MCF 10A (cell line): Measurements from ENCODE around the gene TGFBI. TPM values are rescaled to one million over a fixed set of nuclear protein-coding genes. Genes with fewer than 3 reads are reported as not detected.

Experiments
- BruUV-seq: library from RNA; stranded (reverse); fragments of 400-500 nt; replicated peaks from 2 replicates; lab custom pipeline; 2021; lab: Mats Ljungman, UMichigan
- CTCF ChIA-PET: fragments of 300-600 bp; sonication (Branson Sonifier 250); formaldehyde crosslinking; extraction: SDS; loops from one replicate; lab custom pipeline; 2021; ENCODE audit warnings: antibody characterized with exemption, inconsistent platforms; lab: Yijun Ruan, JAX
- POLR2A ChIA-PET: fragments of 300-600, 350-650 bp; sonication (Branson Sonifier 250); formaldehyde crosslinking; extraction: SDS; loops from one replicate; lab custom pipeline; 2020; ENCODE audit warnings: antibody characterized with exemption, inconsistent platforms; lab: Yijun Ruan, JAX
- DNase-seq: peaks from one replicate; pipeline ENCODE4 v3.0.0-alpha.2; 2018; ENCODE audit not compliant: unreplicated experiment
- H3K27ac Mint-ChIP-seq: one replicate; pipeline ENCODE4 v1.8.0; 2022; ENCODE audit warnings: mild to moderate bottlenecking, low read depth, mixed read lengths; ENCODE audit not compliant: unreplicated experiment
- H3K27me3 Mint-ChIP-seq: one replicate; pipeline ENCODE4 v1.8.0; 2022; ENCODE audit warnings: mixed read lengths; ENCODE audit not compliant: insufficient read depth, unreplicated experiment
- H3K36me3 Mint-ChIP-seq: one replicate; pipeline ENCODE4 v1.8.0; 2022; ENCODE audit warnings: mild to moderate bottlenecking, moderate library complexity, mixed read lengths; ENCODE audit not compliant: insufficient read depth, unreplicated experiment
- H3K4me1 Mint-ChIP-seq: one replicate; pipeline ENCODE4 v1.8.0; 2022; ENCODE audit warnings: mixed read lengths; ENCODE audit not compliant: insufficient read depth, unreplicated experiment
- H3K4me3 Mint-ChIP-seq: one replicate; pipeline ENCODE4 v1.8.0; 2022; ENCODE audit warnings: mild to moderate bottlenecking, moderate library complexity, mixed read lengths; ENCODE audit not compliant: unreplicated experiment
- H3K9me3 Mint-ChIP-seq: one replicate; pipeline ENCODE4 v1.8.0; 2022; ENCODE audit warnings: mixed read lengths; ENCODE audit not compliant: unreplicated experiment
- intact Hi-C: fragments of 100-400 bp; cut with micrococcal nuclease; formaldehyde crosslinking; loops from 2 replicates; pipeline ENCODE4 v1.14.1; 2022
- total RNA-seq: library from RNA; stranded (reverse); gene quantifications from 2 replicates; pipeline ENCODE4 v1.2.3, GENCODE V29; 2022
- TF ChIP-seq, protein P1 (sequence below): fragments of 200-600 bp; IDR thresholded peaks from one replicate; pipeline ENCODE4 v1.8.0; 2022; ENCODE audit warnings: antibody characterized with exemption, mild to moderate bottlenecking; ENCODE audit not compliant: unreplicated experiment

TGFBI gene
- total RNA-seq, 1 experiment from 2014 or later, result 892 TPM

DNA sequence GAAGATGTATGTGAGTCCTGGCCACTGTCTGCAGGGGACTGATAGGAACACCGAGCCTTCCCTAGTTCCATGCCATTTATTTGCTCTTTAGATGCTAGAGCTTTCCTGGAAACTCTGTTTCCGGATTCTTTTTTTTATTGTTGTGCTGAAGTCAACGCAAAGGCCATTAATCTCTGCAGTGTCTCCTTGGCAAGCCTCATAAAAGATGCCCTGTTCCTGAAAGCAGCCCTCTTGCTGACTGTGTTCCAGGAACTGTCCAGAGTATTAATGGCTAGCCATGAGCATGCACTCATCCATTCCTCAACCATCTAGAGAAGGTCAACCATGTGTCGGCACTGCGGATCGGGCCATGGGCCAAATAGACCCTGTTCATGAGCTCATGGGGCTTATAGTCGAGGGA lies 61.0 kb downstream of the TGFBI start:
- H3K36me3 Mint-ChIP-seq, result no peaks in the 10 kb centered on the region
- H3K27me3 Mint-ChIP-seq, result no peaks in the 10 kb centered on the region
- POLR2A ChIA-PET, result no interaction called here
- CTCF ChIA-PET, result interaction anchor here (0.9 kb wide), 1 partner anchor 54 kb away, joined by 4 read pairs; no protein-coding TSS in a partner anchor
- BruUV-seq, result no TSS peak
- intact Hi-C loops, result no loop called here
- no peak overlapping the region for H3K4me3 Mint-ChIP-seq
- H3K9me3 Mint-ChIP-seq, result no peaks in the 10 kb centered on the region
- TF ChIP-seq, protein P1, sequence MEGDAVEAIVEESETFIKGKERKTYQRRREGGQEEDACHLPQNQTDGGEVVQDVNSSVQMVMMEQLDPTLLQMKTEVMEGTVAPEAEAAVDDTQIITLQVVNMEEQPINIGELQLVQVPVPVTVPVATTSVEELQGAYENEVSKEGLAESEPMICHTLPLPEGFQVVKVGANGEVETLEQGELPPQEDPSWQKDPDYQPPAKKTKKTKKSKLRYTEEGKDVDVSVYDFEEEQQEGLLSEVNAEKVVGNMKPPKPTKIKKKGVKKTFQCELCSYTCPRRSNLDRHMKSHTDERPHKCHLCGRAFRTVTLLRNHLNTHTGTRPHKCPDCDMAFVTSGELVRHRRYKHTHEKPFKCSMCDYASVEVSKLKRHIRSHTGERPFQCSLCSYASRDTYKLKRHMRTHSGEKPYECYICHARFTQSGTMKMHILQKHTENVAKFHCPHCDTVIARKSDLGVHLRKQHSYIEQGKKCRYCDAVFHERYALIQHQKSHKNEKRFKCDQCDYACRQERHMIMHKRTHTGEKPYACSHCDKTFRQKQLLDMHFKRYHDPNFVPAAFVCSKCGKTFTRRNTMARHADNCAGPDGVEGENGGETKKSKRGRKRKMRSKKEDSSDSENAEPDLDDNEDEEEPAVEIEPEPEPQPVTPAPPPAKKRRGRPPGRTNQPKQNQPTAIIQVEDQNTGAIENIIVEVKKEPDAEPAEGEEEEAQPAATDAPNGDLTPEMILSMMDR, result no peak
- H3K27ac Mint-ChIP-seq, result no peak overlapping the region
- DNase-seq, result no peak
- peaks cover 10% of the 10 kb centered on the region for H3K4me1 Mint-ChIP-seq

DNA sequence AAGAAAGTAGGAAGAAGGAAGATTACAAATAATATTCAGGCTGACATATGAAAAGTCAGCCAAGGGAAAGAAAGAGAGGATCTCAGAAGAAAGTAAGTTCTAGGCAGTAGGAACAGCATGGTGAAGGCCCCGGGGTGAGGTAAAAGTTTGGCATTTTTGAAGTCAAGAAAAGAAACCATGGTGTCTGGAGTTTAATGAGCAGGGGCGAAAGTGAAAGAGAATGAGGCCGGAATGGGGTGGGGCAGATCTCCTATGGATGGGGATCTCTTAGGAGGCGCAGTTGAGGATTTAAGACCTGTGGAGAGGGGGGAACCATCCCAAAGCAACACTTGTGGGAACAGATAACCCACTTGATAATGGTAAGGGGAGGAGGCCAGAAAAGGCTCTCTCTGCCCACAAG lies 61.5 kb downstream of the TGFBI start:
- TF ChIP-seq, protein P1, result no peak
- CTCF ChIA-PET, result interaction anchor here (0.9 kb wide), 1 partner anchor 55 kb away, joined by 4 read pairs; no protein-coding TSS in a partner anchor
- Mint-ChIP-seq H3K4me1 (peaks cover 10% of the 10 kb centered on the region), H3K27ac (no peak overlapping the region), H3K27me3 (no peaks in the 10 kb centered on the region), H3K9me3 (no peaks in the 10 kb centered on the region), H3K36me3 (no peaks in the 10 kb centered on the region), H3K4me3 (no peak overlapping the region)
- intact Hi-C loops, result no loop called here
- BruUV-seq, result no TSS peak
- POLR2A ChIA-PET, result no interaction called here
- no peak for DNase-seq

DNA sequence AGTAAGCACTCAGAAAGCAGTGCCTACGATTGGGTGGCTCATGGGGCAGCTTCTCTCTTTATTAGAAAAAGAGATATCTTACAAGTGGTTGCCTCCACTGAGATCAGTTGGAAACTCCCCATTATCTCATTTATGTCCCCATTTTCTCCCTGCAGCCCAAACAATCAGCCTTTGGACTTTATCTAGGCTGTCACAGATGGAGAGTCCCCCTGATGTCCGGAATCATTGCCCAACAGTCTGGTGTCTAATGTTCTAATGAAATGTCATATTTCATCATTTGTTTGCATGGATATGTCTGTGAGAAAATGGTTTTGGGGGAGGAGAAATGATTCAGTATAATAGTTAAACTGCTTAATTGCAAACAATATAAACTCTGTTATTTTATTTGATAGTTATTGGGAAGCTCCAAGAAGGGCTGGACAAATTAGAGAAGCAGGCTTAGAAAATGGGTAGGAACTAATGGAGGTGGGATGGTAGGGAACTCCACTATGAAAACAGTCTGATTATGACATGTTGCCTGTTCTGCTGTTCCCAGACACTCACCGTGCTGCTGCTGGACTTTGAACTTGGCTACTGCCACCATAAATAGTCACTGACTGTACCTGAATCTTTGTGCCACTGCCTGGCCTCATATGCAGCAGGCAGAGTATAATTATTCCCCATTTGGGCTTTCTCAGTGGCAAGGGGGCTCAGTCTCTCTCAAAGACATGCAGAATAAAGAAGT lies 65.6 kb downstream of the TGFBI start:
- no peaks in the 10 kb centered on the region for H3K36me3 Mint-ChIP-seq
- TF ChIP-seq, protein P1, result no peak
- no peaks in the 10 kb centered on the region for H3K4me1 Mint-ChIP-seq
- no TSS peak for BruUV-seq
- intact Hi-C loops, result no loop called here
- POLR2A ChIA-PET, result interaction anchor here (0.8 to 1.2 kb wide), 2 partner anchors 52 to 54 kb away, joined by 3 read pairs; no protein-coding TSS in a partner anchor
- H3K27me3 Mint-ChIP-seq, result no peaks in the 10 kb centered on the region
- CTCF ChIA-PET, result interaction anchor here (0.6 to 3.2 kb wide), 2 partner anchors 12 to 117 kb away, joined by 3 to 13 read pairs; no protein-coding TSS in a partner anchor
- H3K27ac Mint-ChIP-seq, result no peak overlapping the region
- H3K9me3 Mint-ChIP-seq, result no peaks in the 10 kb centered on the region
- H3K4me3 Mint-ChIP-seq, result no peak overlapping the region
- DNase-seq, result no peak

DNA sequence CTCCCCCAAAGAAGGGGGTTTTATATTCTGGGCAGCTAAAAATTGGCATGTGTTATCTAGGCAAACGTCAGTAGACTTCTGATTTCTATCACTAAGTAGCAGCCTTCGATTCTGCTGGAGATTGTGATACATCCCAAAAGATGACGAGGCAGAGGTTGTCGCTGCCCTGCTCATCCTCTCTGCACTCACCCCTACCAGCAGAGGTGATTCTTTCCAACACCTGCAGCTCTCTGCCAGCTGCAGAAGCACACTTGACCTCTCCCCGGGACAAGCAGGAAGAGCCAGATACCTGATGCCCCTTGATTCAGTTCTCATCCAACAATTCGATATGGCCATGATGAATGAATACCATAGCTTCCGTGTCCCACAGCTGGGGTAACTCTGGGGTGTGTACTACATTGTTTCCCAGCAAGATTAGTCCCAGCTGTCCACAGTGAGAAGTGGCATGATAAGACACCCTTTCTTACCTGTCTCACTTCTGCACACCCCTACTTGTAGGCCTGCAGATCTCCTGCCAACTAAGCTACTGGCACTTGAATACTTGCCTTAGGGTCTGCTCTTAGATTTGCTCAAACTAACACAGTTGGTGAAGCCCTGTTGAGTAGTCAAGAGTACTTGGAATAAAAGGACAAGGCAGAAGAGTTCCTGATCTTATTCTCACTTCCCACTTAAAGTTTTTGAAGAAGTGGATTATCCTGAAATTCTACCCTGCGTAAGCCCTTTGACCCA lies 66.3 kb downstream of the TGFBI start:
- Mint-ChIP-seq H3K4me3 (no peak overlapping the region), H3K4me1 (no peaks in the 10 kb centered on the region), H3K9me3 (no peaks in the 10 kb centered on the region), H3K27ac (no peak overlapping the region), H3K36me3 (no peaks in the 10 kb centered on the region), H3K27me3 (no peaks in the 10 kb centered on the region)
- ChIA-PET POLR2A (interaction anchor here (0.7 to 1.2 kb wide), 3 partner anchors 51 to 628 kb away, joined by 3 read pairs; no protein-coding TSS in a partner anchor), CTCF (interaction anchor here (0.5 to 3.2 kb wide), 5 partner anchors 12 to 834 kb away, joined by 3 to 13 read pairs (median 3); no protein-coding TSS in a partner anchor)
- TF ChIP-seq, protein P1, result no peak
- BruUV-seq, result no TSS peak
- intact Hi-C loops, result no loop called here
- DNase-seq, result no peak
